ENCODE measurements around the gene ITLN2. TPM values are rescaled to one million over a fixed set of nuclear protein-coding genes. Genes with fewer than 3 reads are reported as not detected.
A peak's percentile ranks its signal among the peaks of the same experiment; 100 is the strongest.

ITLN2 gene
- total and polyA plus RNA-seq, 2 of the 8 experiments (the other 6 are each of a cell fraction or from before 2014, with no cell fraction given): 4.7 to 6.3 TPM

DNA sequence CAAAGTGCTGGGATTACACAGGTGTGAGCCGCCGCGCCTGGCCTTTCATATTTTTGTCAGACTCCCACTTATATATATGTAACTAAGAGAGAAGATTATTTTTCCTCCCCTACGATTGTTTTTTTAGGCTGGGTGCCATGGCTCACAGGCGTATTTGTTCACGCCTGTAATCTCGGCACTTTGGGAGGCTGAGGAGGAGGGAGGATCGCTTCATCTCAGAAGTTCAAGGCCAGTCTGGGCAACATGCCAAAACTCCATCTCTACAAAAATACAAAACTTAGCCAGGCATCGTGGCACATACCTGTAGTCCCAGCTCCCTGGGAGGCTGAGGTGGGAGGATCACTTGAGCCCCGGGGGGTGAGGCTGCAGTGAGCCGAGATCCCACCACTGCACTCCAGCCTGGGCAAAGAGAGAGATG lies 23.9 kb upstream of the ITLN2 start:
- Histone ChIP-seq H3K27ac (ENCODE audit: low read depth, low read length) (no peak overlapping the region), H3K4me3 (ENCODE audit: extremely low read depth in 1 of 4, insufficient read depth in 2 of 4, low read depth in 3 of 4, low read length in 4 of 4) (no peak overlapping the region), H3K18ac (ENCODE audit: extremely low read depth, low read length) (no peak overlapping the region), H3K56ac (replicated peaks; ENCODE audit: insufficient read length, low read depth, low read length) (no peak overlapping the region), H2BK20ac (ENCODE audit: low read length) (no peak overlapping the region), H2BK5ac (ENCODE audit: low read depth, low read length) (no peak overlapping the region), H3K4me2 (ENCODE audit: insufficient read depth in 1 of 2, low read depth in 2 of 2, low read length in 2 of 2) (no peak overlapping the region), H3K14ac (ENCODE audit: insufficient read length) (no peak overlapping the region), H4K5ac (ENCODE audit: insufficient read length, low read depth, low read length) (no peak overlapping the region), H4K8ac (ENCODE audit: extremely low read depth, insufficient read depth, low read length) (no peak overlapping the region), H2BK120ac (replicated peaks; ENCODE audit: low read depth, low read length) (no peak overlapping the region), H3K79me1 (ENCODE audit: low read depth, low read length) (no peaks in the 10 kb centered on the region), H2BK12ac (ENCODE audit: low read depth, low read length) (no peak overlapping the region), H3K9ac (replicated peaks in 1 of 4; ENCODE audit: extremely low read depth in 1 of 4, low read depth in 3 of 4, low read length in 3 of 4) (no peak overlapping the region), H3K27me3 (replicated peaks in 1 of 4; ENCODE audit: control insufficient read depth in 3 of 4, extremely low read depth in 1 of 4, insufficient read depth in 3 of 4, low read length in 3 of 4) (no peaks in the 10 kb centered on the region), H3K4me1 (replicated peaks in 1 of 4; ENCODE audit: control insufficient read depth in 3 of 4, insufficient read depth in 4 of 4, low read length in 3 of 4) (peaks cover 5 to 10% (median 8%) of the 10 kb centered on the region in 4 experiments; a peak in 6 of 7 replicates), H3K9me3 (ENCODE audit: insufficient read depth in 2 of 2, low read depth in 1 of 2, low read length in 1 of 2) (peaks cover 0 to 3% of the 10 kb centered on the region in 2 experiments; a peak in 1 of 4 replicates), H2AK5ac (ENCODE audit: low read depth, low read length) (0 out of 2 replicates have a peak overlapping the region, but pooled peaks have one; percentile 75), H3K23ac (ENCODE audit: insufficient read length) (no peak overlapping the region), H3K4ac (replicated peaks; ENCODE audit: insufficient read length, low read depth, low read length) (no peak overlapping the region), H2BK15ac (ENCODE audit: low read length) (no peak overlapping the region), H3K23me2 (ENCODE audit: low read depth, low read length) (peaks cover 5% of the 10 kb centered on the region), H4K20me1 (replicated peaks in 1 of 2; ENCODE audit: control insufficient read depth in 1 of 2, insufficient read depth in 2 of 2, low read length in 2 of 2) (no peaks in the 10 kb centered on the region), H2AFZ (ENCODE audit: low read length) (no peak overlapping the region), H3K36me3 (ENCODE audit: control insufficient read depth in 2 of 4, insufficient read depth in 4 of 4, low read length in 3 of 4) (no peaks in the 10 kb centered on the region), H3K79me2 (ENCODE audit: control insufficient read depth in 1 of 2, insufficient read depth in 2 of 2, low read length in 2 of 2) (no peaks in the 10 kb centered on the region), H4K91ac (replicated peaks; ENCODE audit: insufficient read length, low read length) (no peak overlapping the region)
- ChIA-PET CTCF (ENCODE audit: partially characterized antibody) (interaction anchor here (0.5 to 7.9 kb wide), 6 partner anchors 10 to 144 kb away, joined by 3 to 63 read pairs (median 6); partner anchors contain the start of gene ITLN2), POLR2A (ENCODE audit: partially characterized antibody) (interaction anchor here (1.0 to 1.3 kb wide), 3 partner anchors 9 to 119 kb away, joined by 3 read pairs; no protein-coding TSS in a partner anchor)
- DNase-seq (ENCODE audit: low read depth in 1 of 2, low spot score in 2 of 2): no peak
- 86% methylated on average over 11 of the region's 11 CpGs; no CpG with 5 or more reads in 1 of the 2 experiments for WGBS, 2 experiments (ENCODE audit: extremely low coverage in 1 of 2, insufficient coverage in 1 of 2, insufficient read length in 1 of 2, insufficient replicate concordance in 2 of 2, low coverage in 1 of 2, low lambda C conversion rate in 2 of 2, missing lambda C conversion rate in 1 of 2)
- no peak for FAIRE-seq
- TF ChIP-seq FOSL1 (IDR thresholded peaks at IDR 0.05; ENCODE audit: insufficient read depth, low read depth, low read length) (no peak), SUZ12 (IDR thresholded peaks at IDR 0.05; ENCODE audit: low read length) (no peak), POLR2AphosphoS5 (IDR thresholded peaks at IDR 0.05; ENCODE audit: low read depth, low read length) (no peak), POLR2A (IDR thresholded peaks at IDR 0.05; ENCODE audit: control extremely low read depth in 1 of 2, low read depth in 2 of 2, low read length in 2 of 2) (no peak), ZNF274 (IDR thresholded peaks at IDR 0.05; ENCODE audit: borderline replicate concordance, extremely low read depth, low read length) (no peak), MAFK (IDR thresholded peaks at IDR 0.05; ENCODE audit: low read depth, low read length) (no peak), CEBPB (IDR thresholded peaks at IDR 0.05; ENCODE audit: low read depth, low read length) (no peak), EGR1 (IDR thresholded peaks at IDR 0.05; ENCODE audit: borderline replicate concordance, low read depth, low read length) (no peak), TBP (IDR thresholded peaks at IDR 0.05; ENCODE audit: low read depth, low read length) (no peak), RXRA (IDR thresholded peaks at IDR 0.05; ENCODE audit: insufficient read depth, low read depth, low read length) (no peak), BCL11A (IDR thresholded peaks at IDR 0.05; ENCODE audit: low read depth in 2 of 2, low read length in 2 of 2) (no peak), BACH1 (IDR thresholded peaks at IDR 0.05; ENCODE audit: low read length) (no peak), CHD2 (IDR thresholded peaks at IDR 0.05; ENCODE audit: low read length) (no peak), NANOG (IDR thresholded peaks at IDR 0.05; ENCODE audit: insufficient read depth, low read depth, low read length, poor library complexity, severe bottlenecking) (no peak)
- TF ChIP-seq, protein P1, sequence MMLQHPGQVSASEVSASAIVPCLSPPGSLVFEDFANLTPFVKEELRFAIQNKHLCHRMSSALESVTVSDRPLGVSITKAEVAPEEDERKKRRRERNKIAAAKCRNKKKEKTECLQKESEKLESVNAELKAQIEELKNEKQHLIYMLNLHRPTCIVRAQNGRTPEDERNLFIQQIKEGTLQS (IDR thresholded peaks at IDR 0.05; ENCODE audit: insufficient read depth, low read depth, low read length): no peak

Data from H1 (cell line).